CD4-positive, alpha-beta T cell (primary cell): ENCODE results near the gene DTX3. TPM values are rescaled to one million over a fixed set of nuclear protein-coding genes. Genes with fewer than 3 reads are reported as not detected.
A peak's percentile ranks its signal among the peaks of the same experiment; 100 is the strongest.

Experiments
- ATAC-seq: fragments of 200-7000 bp; cut with Tn5 transposase; one replicate; pipeline ENCODE4 v1.10.0; 2022; ENCODE audit warnings: mild to moderate bottlenecking; ENCODE audit not compliant: poor library complexity
- CTCF ChIA-PET: fragments of 350-600 bp; sonication (Branson Sonifier 250); formaldehyde crosslinking; loops from one replicate; lab custom pipeline; 2021; ENCODE audit warnings: antibody characterized with exemption, inconsistent platforms; lab: Charles Lee
- POLR2A ChIA-PET: fragments of 350-600 bp; sonication (Branson Sonifier 250); formaldehyde crosslinking; loops from one replicate; lab custom pipeline; 2021; ENCODE audit warnings: antibody characterized with exemption, inconsistent platforms; lab: Charles Lee
- DNase-seq, 14 experiments: peaks; one replicate each; pipeline ENCODE4 v3.0.0-alpha.2; 2013 to 2020; ENCODE audit warnings: mixed read lengths in 2 of 14
- H3K27ac ChIP-seq, 2 donors: one replicate each; pipeline versions ENCODE4 v1.5.1 to v1.7.0; 2013; ENCODE audit warnings: low read length in 2 of 2, low read depth in 1 of 2, mild to moderate bottlenecking in 1 of 2
- H3K27me3 ChIP-seq, 2 experiments: 1 replicate in 1 of 2; 2 replicates in 1 of 2; pipeline versions ENCODE4 v1.6.1 to v1.7.0; 2013; ENCODE audit warnings: low read length in 2 of 2, control low read depth in 1 of 2, mild to moderate bottlenecking in 1 of 2, moderate library complexity in 1 of 2; ENCODE audit not compliant: insufficient read depth in 2 of 2, control insufficient read depth in 1 of 2
- H3K36me3 ChIP-seq: one replicate; pipeline ENCODE4 v1.6.1; 2013; ENCODE audit warnings: low read length, control low read depth; ENCODE audit not compliant: insufficient read depth
- H3K4me1 ChIP-seq: one replicate; pipeline ENCODE4 v1.6.1; 2013; ENCODE audit warnings: low read length, control low read depth; ENCODE audit not compliant: insufficient read depth
- H3K4me3 ChIP-seq: one replicate; pipeline ENCODE4 v1.5.1; 2013; ENCODE audit warnings: mild to moderate bottlenecking, low read length, moderate library complexity
- H3K9me3 ChIP-seq, 2 experiments: 1 replicate in 1 of 2; 2 replicates in 1 of 2; pipeline versions ENCODE4 v1.6.1 to v1.7.0; 2013; ENCODE audit warnings: low read length in 2 of 2, mild to moderate bottlenecking in 2 of 2, control low read depth in 1 of 2, moderate library complexity in 1 of 2; ENCODE audit not compliant: control insufficient read depth in 1 of 2, insufficient read depth in 1 of 2
- H3K27ac Mint-ChIP-seq: one replicate; pipeline ENCODE4 v1.8.0; 2020; ENCODE audit warnings: mixed read lengths
- H3K27me3 Mint-ChIP-seq: one replicate; pipeline ENCODE4 v1.8.0; 2021; ENCODE audit warnings: mixed read lengths
- H3K36me3 Mint-ChIP-seq: one replicate; pipeline ENCODE4 v1.8.0; 2021; ENCODE audit warnings: low read depth, mixed read lengths
- H3K4me1 Mint-ChIP-seq: one replicate; pipeline ENCODE4 v1.8.0; 2021; ENCODE audit warnings: low read depth, mixed read lengths
- H3K4me3 Mint-ChIP-seq: one replicate; pipeline ENCODE4 v1.8.0; 2020; ENCODE audit warnings: mild to moderate bottlenecking, mixed read lengths
- H3K9me3 Mint-ChIP-seq: one replicate; pipeline ENCODE4 v1.8.0; 2020; ENCODE audit warnings: mixed read lengths
- CTCF ChIP-seq: fragments of 200-600 bp; IDR thresholded peaks from one replicate; pipeline ENCODE4 v1.8.0; 2022; ENCODE audit warnings: antibody characterized with exemption, mild to moderate bottlenecking
- intact Hi-C, 2 experiments: fragments of 100-400 bp; cut with DNase I in 1 of 2; cut with micrococcal nuclease in 1 of 2; formaldehyde crosslinking; loops; one replicate each; pipeline versions ENCODE4 v1.15.1 to v1.9.0; 2023 to 2025; cut with DNase I, micrococcal nuclease
- total RNA-seq, 174 experiments: library from RNA in 2 of 174; stranded (reverse) in 2 of 174; gene quantifications; one replicate each; pipeline ENCODE4 v1.2.3 and lab custom pipeline; 2021 to 2026

The DTX3 gene
- total RNA-seq, 2 experiments from 2014 or later: 28.6 to 29.4 TPM

DNA sequence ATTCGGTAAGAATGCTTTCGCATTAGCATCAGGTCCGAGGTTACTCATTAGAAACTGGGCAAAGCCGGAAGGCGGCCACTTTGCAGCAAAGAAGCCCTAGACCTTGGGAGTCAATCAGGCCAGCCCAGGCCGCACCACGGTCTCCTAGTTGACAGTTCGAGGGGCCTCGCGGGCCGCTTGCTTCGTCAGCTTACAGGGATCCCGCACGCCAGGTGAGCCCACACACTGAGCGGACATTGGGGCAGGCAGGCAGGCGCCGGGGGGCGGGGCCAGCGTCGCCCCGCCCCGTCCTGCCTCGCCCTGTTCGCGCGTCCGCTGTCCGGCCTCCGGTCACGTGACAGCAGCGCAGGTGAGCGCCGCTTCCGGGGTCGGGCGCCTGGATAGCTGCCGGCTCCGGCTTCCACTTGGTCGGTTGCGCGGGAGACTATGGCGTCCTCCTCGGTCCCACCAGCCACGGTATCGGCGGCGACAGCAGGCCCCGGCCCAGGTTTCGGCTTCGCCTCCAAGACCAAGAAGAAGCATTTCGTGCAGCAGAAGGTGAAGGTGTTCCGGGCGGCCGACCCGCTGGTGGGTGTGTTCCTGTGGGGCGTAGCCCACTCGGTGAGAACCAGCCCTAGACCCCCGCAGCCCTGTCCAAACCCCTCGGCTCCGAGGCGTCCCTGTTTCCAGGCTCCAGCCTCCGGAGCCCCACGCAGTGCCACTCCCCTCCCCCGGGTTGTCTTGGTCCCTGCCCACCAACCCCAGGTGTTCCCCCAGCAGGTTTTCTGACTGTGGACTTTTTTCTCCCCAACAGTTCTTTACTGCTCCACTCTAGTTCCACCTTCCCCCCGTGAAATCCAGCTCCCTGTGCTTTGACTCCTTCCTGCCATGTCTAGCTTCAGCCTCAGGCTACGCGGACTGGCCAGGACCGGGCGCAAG is 13.5 kb upstream of the DTX3 start, which contains the start of gene PIP4K2C:
TSS of gene PIP4K2C (plus strand) at position 329 of the 918 bp plus-strand sequence. CDS start at position 427, 98 bp downstream.
- Mint-ChIP-seq H3K4me3 (peak within 1 kb of the TSS; percentile 91), H3K27me3 (no peaks in the 10 kb centered on the region), H3K9me3 (no peaks in the 10 kb centered on the region), H3K27ac (peak within 1 kb of the TSS; percentile 84), H3K36me3 (peaks cover 41% of the 10 kb centered on the region), H3K4me1 (peaks cover 39% of the 10 kb centered on the region)
- no peak for TF ChIP-seq CTCF
- Histone ChIP-seq H3K4me3 (peak within 1 kb of the TSS; percentile 99), H3K36me3 (peaks cover 30% of the 10 kb centered on the region), H3K9me3 (no peaks in the 10 kb centered on the region), H3K27ac (peak within 1 kb of the TSS; percentile 67 to 73), H3K4me1 (peaks cover 30% of the 10 kb centered on the region), H3K27me3 (peaks cover 0 to 7% of the 10 kb centered on the region in 2 experiments)
- peak; percentile 75 for ATAC-seq
- peak; percentile 49 to 92 (median 70) for DNase-seq
- ChIA-PET CTCF (interaction anchor here (3.0 kb wide), 1 partner anchor 8 kb away, joined by 24 read pairs; no protein-coding TSS in a partner anchor), POLR2A (interaction anchor here (0.5 to 2.0 kb wide), 7 partner anchors 12 to 111 kb away, joined by 3 to 7 read pairs (median 4); partner anchors contain the start of genes ARHGEF25 and B4GALNT1)
- intact Hi-C loops: loop anchor here in 1 of 2 experiments (2.0 to 5.0 kb wide), 2 partner anchors 44 to 101 kb away; partner anchors contain the start of genes DCTN2 and OS9

GRCh38 chr12:57591782-57592325 is 12.8 kb upstream of the DTX3 start:
- ChIA-PET POLR2A (interaction anchor here (0.5 to 2.0 kb wide), 4 partner anchors 12 to 106 kb away, joined by 4 to 7 read pairs (median 5); partner anchors contain the start of genes ARHGEF25 and DTX3), CTCF (interaction anchor here (1.5 to 3.0 kb wide), 2 partner anchors 9 to 28 kb away, joined by 3 to 24 read pairs; no protein-coding TSS in a partner anchor)
- H3K27ac ChIP-seq: peak overlapping the region; percentile 67 to 73
- ATAC-seq (no peak), DNase-seq (no peak)
- H3K4me1 Mint-ChIP-seq: peaks cover 39% of the 10 kb centered on the region
- no peaks in the 10 kb centered on the region for H3K9me3 ChIP-seq
- peaks cover 46% of the 10 kb centered on the region for H3K36me3 Mint-ChIP-seq
- H3K4me3 Mint-ChIP-seq: peak overlapping the region; percentile 91
- intact Hi-C loops: loop anchor here in 1 of 2 experiments (2.0 to 5.0 kb wide), 2 partner anchors 45 to 100 kb away; partner anchors contain the start of genes DCTN2 and OS9
- H3K36me3 ChIP-seq: peaks cover 36% of the 10 kb centered on the region
- H3K9me3 Mint-ChIP-seq: no peaks in the 10 kb centered on the region
- H3K4me3 ChIP-seq: peak overlapping the region; percentile 99
- peaks cover 30% of the 10 kb centered on the region for H3K4me1 ChIP-seq
- H3K27me3 ChIP-seq: peaks cover 0 to 4% of the 10 kb centered on the region in 2 experiments
- no peaks in the 10 kb centered on the region for H3K27me3 Mint-ChIP-seq
- TF ChIP-seq CTCF: no peak
- peak overlapping the region; percentile 84 for H3K27ac Mint-ChIP-seq
